HCT116 (cell line): ENCODE data around the gene SEMA4B.

Experiments used
- CTCF ChIP-seq, 3 experiments: fragments of 200-600 bp in 1 of 3; sonication (generic) in 1 of 3; IDR thresholded peaks in 2 of 3; conservative IDR thresholded peaks in 1 of 3; 2 replicates each; pipeline ENCODE4 v1.5.1; 2012 to 2017; ENCODE audit warnings: low read depth in 2 of 3, low read length in 2 of 3, antibody characterized with exemption in 1 of 3, borderline replicate concordance in 1 of 3, control low read depth in 1 of 3, mild to moderate bottlenecking in 1 of 3, mixed read lengths in 1 of 3, mixed run types in 1 of 3, moderate library complexity in 1 of 3; ENCODE audit not compliant: insufficient read depth in 1 of 3
- EZH2phosphoT487 ChIP-seq: fragments of 200-600 bp; IDR thresholded peaks from 2 replicates; pipeline ENCODE4 v1.6.1; 2018; ENCODE audit warnings: antibody characterized with exemption, borderline replicate concordance
- POLR2A ChIP-seq: IDR thresholded peaks from 2 replicates; pipeline ENCODE4 v1.7.0; 2011; ENCODE audit warnings: borderline replicate concordance; ENCODE audit not compliant: insufficient read depth, insufficient read length; ENCODE audit errors: extremely low read depth
- POLR2AphosphoS5 ChIP-seq: IDR thresholded peaks from 2 replicates; pipeline ENCODE4 v1.6.1; 2011; ENCODE audit warnings: mild to moderate bottlenecking, low read depth, low read length, moderate library complexity
- RAD21 ChIP-seq: IDR thresholded peaks from 2 replicates; pipeline ENCODE4 v1.6.1; 2012; ENCODE audit warnings: low read depth, mild to moderate bottlenecking
- TF ChIP-seq, protein P1 (sequence below): IDR thresholded peaks from 2 replicates; pipeline ENCODE4 v1.6.1; 2012; ENCODE audit warnings: low read depth

DNA sequence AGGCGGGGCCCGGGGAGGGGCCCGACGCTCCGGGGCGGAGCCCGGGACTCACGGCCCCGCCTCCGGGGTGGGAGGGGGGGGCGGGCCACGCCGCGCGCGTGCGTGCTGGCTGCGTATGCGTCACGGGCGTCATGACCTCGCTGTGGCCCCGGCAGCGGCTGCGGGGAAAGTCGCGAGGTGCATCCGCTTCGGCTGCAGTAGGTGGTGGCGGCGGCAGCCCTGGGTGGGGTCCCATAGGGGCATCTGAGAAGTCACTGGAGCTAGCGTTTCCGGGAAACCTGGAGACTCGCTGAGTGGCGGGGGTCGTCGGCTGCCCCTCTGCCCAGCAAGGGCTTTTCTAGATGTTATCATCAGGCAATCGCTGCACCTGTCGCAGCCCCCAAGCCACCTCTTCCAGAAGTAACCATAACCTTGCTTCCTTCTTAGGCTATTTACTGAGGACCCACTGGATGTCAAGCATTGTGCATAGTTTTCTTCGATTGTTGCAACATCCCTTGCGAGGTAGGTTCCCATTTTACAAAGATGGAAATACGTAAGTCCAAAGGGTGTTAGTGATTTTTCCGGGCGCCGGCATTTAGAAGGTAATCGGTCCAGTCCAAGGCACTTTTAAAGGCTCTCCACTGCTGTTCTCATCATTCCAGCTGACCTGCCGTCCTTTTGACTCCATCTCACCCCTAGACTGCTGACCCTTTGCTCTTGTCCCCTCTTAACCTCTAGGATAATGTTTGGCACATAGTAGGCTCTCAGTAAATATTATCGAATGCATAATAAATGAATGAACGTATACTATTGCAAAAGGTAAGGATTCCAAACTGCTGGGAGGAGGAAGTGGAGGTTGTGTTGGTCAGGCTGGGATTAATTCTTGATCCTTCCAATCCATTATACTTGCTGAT lies 33.2 kb downstream of the SEMA4B start, which contains the start of gene GDPGP1:
- TF ChIP-seq, protein P1, sequence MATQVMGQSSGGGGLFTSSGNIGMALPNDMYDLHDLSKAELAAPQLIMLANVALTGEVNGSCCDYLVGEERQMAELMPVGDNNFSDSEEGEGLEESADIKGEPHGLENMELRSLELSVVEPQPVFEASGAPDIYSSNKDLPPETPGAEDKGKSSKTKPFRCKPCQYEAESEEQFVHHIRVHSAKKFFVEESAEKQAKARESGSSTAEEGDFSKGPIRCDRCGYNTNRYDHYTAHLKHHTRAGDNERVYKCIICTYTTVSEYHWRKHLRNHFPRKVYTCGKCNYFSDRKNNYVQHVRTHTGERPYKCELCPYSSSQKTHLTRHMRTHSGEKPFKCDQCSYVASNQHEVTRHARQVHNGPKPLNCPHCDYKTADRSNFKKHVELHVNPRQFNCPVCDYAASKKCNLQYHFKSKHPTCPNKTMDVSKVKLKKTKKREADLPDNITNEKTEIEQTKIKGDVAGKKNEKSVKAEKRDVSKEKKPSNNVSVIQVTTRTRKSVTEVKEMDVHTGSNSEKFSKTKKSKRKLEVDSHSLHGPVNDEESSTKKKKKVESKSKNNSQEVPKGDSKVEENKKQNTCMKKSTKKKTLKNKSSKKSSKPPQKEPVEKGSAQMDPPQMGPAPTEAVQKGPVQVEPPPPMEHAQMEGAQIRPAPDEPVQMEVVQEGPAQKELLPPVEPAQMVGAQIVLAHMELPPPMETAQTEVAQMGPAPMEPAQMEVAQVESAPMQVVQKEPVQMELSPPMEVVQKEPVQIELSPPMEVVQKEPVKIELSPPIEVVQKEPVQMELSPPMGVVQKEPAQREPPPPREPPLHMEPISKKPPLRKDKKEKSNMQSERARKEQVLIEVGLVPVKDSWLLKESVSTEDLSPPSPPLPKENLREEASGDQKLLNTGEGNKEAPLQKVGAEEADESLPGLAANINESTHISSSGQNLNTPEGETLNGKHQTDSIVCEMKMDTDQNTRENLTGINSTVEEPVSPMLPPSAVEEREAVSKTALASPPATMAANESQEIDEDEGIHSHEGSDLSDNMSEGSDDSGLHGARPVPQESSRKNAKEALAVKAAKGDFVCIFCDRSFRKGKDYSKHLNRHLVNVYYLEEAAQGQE = no peak
- peak; percentile 67 for TF ChIP-seq POLR2A
- TF ChIP-seq POLR2AphosphoS5 = peak; percentile 73
- no peak for TF ChIP-seq RAD21
- no peak for TF ChIP-seq CTCF (IDR thresholded peaks at IDR 0.05 in 2 of 3, conservative IDR thresholded peaks at IDR 0.05 in 1 of 3; ENCODE audit: borderline replicate concordance in 1 of 3, insufficient read depth in 1 of 3, low read depth in 2 of 3, low read length in 2 of 3)
- TF ChIP-seq EZH2phosphoT487 = no peak
